Caco-2 (cell line): ENCODE results near the gene TOPBP1. TPM values are rescaled to one million over a fixed set of nuclear protein-coding genes. Genes with fewer than 3 reads are reported as not detected.

Source experiments
- BruUV-seq: library from RNA; stranded (reverse); fragments of 400-500 nt; replicated peaks from 2 replicates; lab custom pipeline; 2021; lab: Mats Ljungman, UMichigan
- CTCF ChIA-PET: fragments of 300-600 bp; sonication (Branson Sonifier 250); formaldehyde crosslinking; loops from one replicate; lab custom pipeline; 2022; ENCODE audit warnings: antibody characterized with exemption; lab: Charles Lee
- POLR2A ChIA-PET: fragments of 300-600 bp; sonication (Branson Sonifier 250); formaldehyde crosslinking; loops from one replicate; lab custom pipeline; 2022; ENCODE audit warnings: antibody characterized with exemption; lab: Charles Lee
- DNase-seq, 2 experiments: peaks; one replicate each; pipeline versions ENCODE4 v3.0.0 to v3.0.0-alpha.2; 2020 to 2022
- H3K27me3 ChIP-seq: replicated peaks from 2 replicates; pipeline ENCODE4 v1.6.0; 2011; ENCODE audit warnings: low read length; ENCODE audit not compliant: control insufficient read depth, insufficient read depth
- H3K36me3 ChIP-seq: 2 replicates; pipeline ENCODE4 v1.5.1; 2011; ENCODE audit warnings: low read length; ENCODE audit not compliant: control insufficient read depth, insufficient read depth
- H3K4me1 ChIP-seq: fragments of 250-450 bp; sonication (Bioruptor Pico); 2 replicates; pipeline ENCODE4 v1.5.1; 2020; ENCODE audit warnings: mild to moderate bottlenecking
- H3K4me3 ChIP-seq: 2 replicates; pipeline ENCODE4 v1.5.1; 2011; ENCODE audit warnings: low read depth, mild to moderate bottlenecking, control low read depth, low read length
- H3K9me3 ChIP-seq: fragments of 250-450 bp; sonication (Bioruptor Pico); 2 replicates; pipeline ENCODE4 v1.5.1; 2020; ENCODE audit warnings: mild to moderate bottlenecking, moderate library complexity
- H3K27ac Mint-ChIP-seq: one replicate; pipeline ENCODE4 v1.8.0; 2022; ENCODE audit warnings: mixed read lengths; ENCODE audit not compliant: unreplicated experiment
- H3K27me3 Mint-ChIP-seq: one replicate; pipeline ENCODE4 v1.8.0; 2022; ENCODE audit warnings: mixed read lengths; ENCODE audit not compliant: insufficient read depth, unreplicated experiment
- H3K36me3 Mint-ChIP-seq: one replicate; pipeline ENCODE4 v1.8.0; 2022; ENCODE audit warnings: mild to moderate bottlenecking, mixed read lengths; ENCODE audit not compliant: insufficient read depth, unreplicated experiment
- H3K4me1 Mint-ChIP-seq: one replicate; pipeline ENCODE4 v1.8.0; 2022; ENCODE audit warnings: low read depth, mixed read lengths; ENCODE audit not compliant: unreplicated experiment
- H3K4me3 Mint-ChIP-seq: one replicate; pipeline ENCODE4 v1.8.0; 2022; ENCODE audit warnings: mild to moderate bottlenecking, moderate library complexity, mixed read lengths; ENCODE audit not compliant: unreplicated experiment
- H3K9me3 Mint-ChIP-seq: one replicate; pipeline ENCODE4 v1.8.0; 2022; ENCODE audit warnings: mixed read lengths; ENCODE audit not compliant: unreplicated experiment
- CTCF ChIP-seq, 2 experiments: fragments of 200-600 bp in 1 of 2; IDR thresholded peaks; 1 replicate in 1 of 2; 2 replicates in 1 of 2; pipeline versions ENCODE4 v1.5.1 to v1.8.0; 2011 to 2022; ENCODE audit warnings: antibody characterized with exemption in 1 of 2, control low read depth in 1 of 2, inconsistent platforms in 1 of 2, low read depth in 1 of 2, low read length in 1 of 2, mild to moderate bottlenecking in 1 of 2, moderate library complexity in 1 of 2; ENCODE audit not compliant: insufficient read depth in 1 of 2, severe bottlenecking in 1 of 2, unreplicated experiment in 1 of 2
- intact Hi-C: fragments of 100-400 bp; cut with micrococcal nuclease; formaldehyde crosslinking; loops from one replicate; pipeline ENCODE4 v1.10.0; 2022; ENCODE audit not compliant: unreplicated experiment
- total RNA-seq: library from RNA; stranded (reverse); gene quantifications from 2 replicates; pipeline ENCODE4 v1.2.3, GENCODE V29; 2022

TOPBP1 gene
- total RNA-seq, 1 experiment from 2014 or later = 57.1 TPM

GRCh38 chr3:133672461-133672860 is 10.7 kb upstream of the TOPBP1 start:
- BruUV-seq = no TSS peak
- DNase-seq = no peak
- H3K27me3 ChIP-seq = no peaks in the 10 kb centered on the region
- no peak for TF ChIP-seq CTCF (IDR thresholded peaks at IDR 0.05; ENCODE audit: insufficient read depth in 1 of 2, low read depth in 1 of 2, low read length in 1 of 2, severe bottlenecking in 1 of 2, unreplicated experiment in 1 of 2)
- intact Hi-C loops = no loop called here
- Mint-ChIP-seq H3K9me3 (no peaks in the 10 kb centered on the region), H3K36me3 (no peaks in the 10 kb centered on the region), H3K27ac (no peak overlapping the region), H3K4me1 (peaks cover 38% of the 10 kb centered on the region), H3K27me3 (no peaks in the 10 kb centered on the region), H3K4me3 (no peak overlapping the region)
- H3K9me3 ChIP-seq = no peaks in the 10 kb centered on the region
- H3K36me3 ChIP-seq = no peaks in the 10 kb centered on the region; the same call in 1 of the 2 replicates
- ChIA-PET POLR2A (no interaction called here), CTCF (no interaction called here)
- no peak overlapping the region for H3K4me3 ChIP-seq
- peaks cover 40% of the 10 kb centered on the region for H3K4me1 ChIP-seq

- DNase-seq = peak; percentile 65 to 67
- ChIA-PET POLR2A (no interaction called here), CTCF (no interaction called here)
- intact Hi-C loops = loop anchor here (1.0 to 2.0 kb wide), 2 partner anchors 41 to 72 kb away; no protein-coding TSS in a partner anchor
- Histone ChIP-seq H3K36me3 (no peaks in the 10 kb centered on the region; the same call in 1 of the 2 replicates), H3K4me1 (peaks cover 42% of the 10 kb centered on the region), H3K9me3 (no peaks in the 10 kb centered on the region), H3K4me3 (no peak overlapping the region), H3K27me3 (no peaks in the 10 kb centered on the region)
- H3K9me3 Mint-ChIP-seq = no peaks in the 10 kb centered on the region
- no peaks in the 10 kb centered on the region for H3K27me3 Mint-ChIP-seq
- no TSS peak for BruUV-seq
- H3K36me3 Mint-ChIP-seq = no peaks in the 10 kb centered on the region
- peaks cover 35% of the 10 kb centered on the region for H3K4me1 Mint-ChIP-seq
- TF ChIP-seq CTCF (IDR thresholded peaks at IDR 0.05; ENCODE audit: insufficient read depth in 1 of 2, low read depth in 1 of 2, low read length in 1 of 2, severe bottlenecking in 1 of 2, unreplicated experiment in 1 of 2) = no peak
- H3K4me3 Mint-ChIP-seq = peak overlapping the region; percentile 60
- peak overlapping the region; percentile 92 for H3K27ac Mint-ChIP-seq
Measured at GRCh38 chr3:133670525-133670995, 8.8 kb upstream of the TOPBP1 start.

- BruUV-seq = no TSS peak
- CTCF ChIA-PET = no interaction called here
- no peak for TF ChIP-seq CTCF (IDR thresholded peaks at IDR 0.05; ENCODE audit: insufficient read depth in 1 of 2, low read depth in 1 of 2, low read length in 1 of 2, severe bottlenecking in 1 of 2, unreplicated experiment in 1 of 2)
- no peaks in the 10 kb centered on the region for H3K9me3 Mint-ChIP-seq
- H3K27ac Mint-ChIP-seq = peak overlapping the region; percentile 92
- H3K36me3 ChIP-seq = no peaks in the 10 kb centered on the region; the same call in 1 of the 2 replicates
- peaks cover 35% of the 10 kb centered on the region for H3K4me1 Mint-ChIP-seq
- peaks cover 42% of the 10 kb centered on the region for H3K4me1 ChIP-seq
- no peaks in the 10 kb centered on the region for H3K27me3 Mint-ChIP-seq
- H3K4me3 Mint-ChIP-seq = peak overlapping the region; percentile 60
- H3K9me3 ChIP-seq = no peaks in the 10 kb centered on the region
- H3K36me3 Mint-ChIP-seq = no peaks in the 10 kb centered on the region
- intact Hi-C loops = loop anchor here (1.0 to 10.0 kb wide), 3 partner anchors 41 to 235 kb away; no protein-coding TSS in a partner anchor
- H3K27me3 ChIP-seq = no peaks in the 10 kb centered on the region
- H3K4me3 ChIP-seq = no peak overlapping the region
- DNase-seq = peak in 1 of 2 experiments; percentile 17
- POLR2A ChIA-PET = no interaction called here
Measured at GRCh38 chr3:133669949-133670524, 8.3 kb upstream of the TOPBP1 start.
